Measurements from ENCODE around the gene IFITM10. TPM values are rescaled to one million over a fixed set of nuclear protein-coding genes. Genes with fewer than 3 reads are reported as not detected.

IFITM10 gene
- total and polyA plus RNA-seq, 2 experiments from 2014 or later: 0.89 to 1.4 TPM

- H3K9me3 ChIP-seq (ENCODE audit: low read depth): no peaks in the 10 kb centered on the region
- no peaks in the 10 kb centered on the region for H3K79me2 ChIP-seq
- 75% methylated on average over 11 of the region's 11 CpGs for WGBS (ENCODE audit: low lambda C conversion rate, missing lambda C conversion rate)
- H3K4me2 ChIP-seq: no peak overlapping the region
- H3K4me3 ChIP-seq: no peak overlapping the region
- no peak overlapping the region for H3K27ac ChIP-seq
- no peak overlapping the region for H2AFZ ChIP-seq
- TF ChIP-seq EZH2 (IDR thresholded peaks at IDR 0.05; ENCODE audit: borderline replicate concordance) (no peak), CTCF (IDR thresholded peaks at IDR 0.05; ENCODE audit: poor library complexity) (no peak), EZH2phosphoT487 (IDR thresholded peaks at IDR 0.05; ENCODE audit: low read depth, severe bottlenecking, unreplicated experiment) (no peak)
- H3K4me1 ChIP-seq (ENCODE audit: insufficient read depth): peaks cover 5% of the 10 kb centered on the region
- no peaks in the 10 kb centered on the region for H3K36me3 ChIP-seq (replicated peaks; ENCODE audit: insufficient read depth, low read depth)
- no peaks in the 10 kb centered on the region for H4K20me1 ChIP-seq (ENCODE audit: insufficient read depth, poor library complexity, severe bottlenecking)
- DNase-seq (ENCODE audit: low spot score): no peak
- no peaks in the 10 kb centered on the region for H3K27me3 ChIP-seq
- no peaks in the 10 kb centered on the region for H3K9me2 ChIP-seq (replicated peaks; ENCODE audit: insufficient read depth)
Measured at GRCh38 chr11:1727096-1727690, 23.2 kb downstream of the IFITM10 start.

GRCh38 chr11:1719781-1720180, 30.6 kb downstream of the IFITM10 start:
- 77% methylated on average over 8 of the region's 8 CpGs for WGBS (ENCODE audit: low lambda C conversion rate, missing lambda C conversion rate)
- H3K27ac ChIP-seq: no peak overlapping the region
- no peaks in the 10 kb centered on the region for H4K20me1 ChIP-seq (ENCODE audit: insufficient read depth, poor library complexity, severe bottlenecking)
- no peaks in the 10 kb centered on the region for H3K9me2 ChIP-seq (replicated peaks; ENCODE audit: insufficient read depth)
- no peaks in the 10 kb centered on the region for H3K79me2 ChIP-seq
- no peaks in the 10 kb centered on the region for H3K27me3 ChIP-seq
- no peaks in the 10 kb centered on the region for H3K4me1 ChIP-seq (ENCODE audit: insufficient read depth)
- H3K36me3 ChIP-seq (replicated peaks; ENCODE audit: insufficient read depth, low read depth): no peaks in the 10 kb centered on the region
- no peaks in the 10 kb centered on the region for H3K9me3 ChIP-seq (ENCODE audit: low read depth)
- TF ChIP-seq EZH2phosphoT487 (IDR thresholded peaks at IDR 0.05; ENCODE audit: low read depth, severe bottlenecking, unreplicated experiment): no peak
- no peak overlapping the region for H3K4me2 ChIP-seq
- DNase-seq (ENCODE audit: low spot score): no peak
- H2AFZ ChIP-seq: no peak overlapping the region
- H3K4me3 ChIP-seq: no peak overlapping the region

GRCh38 chr11:1718326-1718725, 32.1 kb downstream of the IFITM10 start:
- no peak for DNase-seq (ENCODE audit: low spot score)
- TF ChIP-seq EZH2phosphoT487 (IDR thresholded peaks at IDR 0.05; ENCODE audit: low read depth, severe bottlenecking, unreplicated experiment) (no peak), CTCF (IDR thresholded peaks at IDR 0.05; ENCODE audit: poor library complexity) (no peak), EZH2 (IDR thresholded peaks at IDR 0.05; ENCODE audit: borderline replicate concordance) (no peak)
- no peaks in the 10 kb centered on the region for H3K27me3 ChIP-seq
- H3K9me3 ChIP-seq (ENCODE audit: low read depth): no peaks in the 10 kb centered on the region
- H3K36me3 ChIP-seq (replicated peaks; ENCODE audit: insufficient read depth, low read depth): no peaks in the 10 kb centered on the region
- no peaks in the 10 kb centered on the region for H3K4me1 ChIP-seq (ENCODE audit: insufficient read depth)
- H3K4me3 ChIP-seq: no peak overlapping the region
- no peak overlapping the region for H3K27ac ChIP-seq
- H3K79me2 ChIP-seq: no peaks in the 10 kb centered on the region
- no peaks in the 10 kb centered on the region for H4K20me1 ChIP-seq (ENCODE audit: insufficient read depth, poor library complexity, severe bottlenecking)
- H3K9me2 ChIP-seq (replicated peaks; ENCODE audit: insufficient read depth): no peaks in the 10 kb centered on the region
- H2AFZ ChIP-seq: no peak overlapping the region
- H3K4me2 ChIP-seq: no peak overlapping the region
- WGBS (ENCODE audit: low lambda C conversion rate, missing lambda C conversion rate): 96% methylated on average over 15 of the region's 15 CpGs

- no peak for TF ChIP-seq EZH2phosphoT487 (IDR thresholded peaks at IDR 0.05; ENCODE audit: low read depth, severe bottlenecking, unreplicated experiment)
- TF ChIP-seq EZH2 (IDR thresholded peaks at IDR 0.05; ENCODE audit: borderline replicate concordance): no peak
- TF ChIP-seq CTCF (IDR thresholded peaks at IDR 0.05; ENCODE audit: poor library complexity): no peak
- no peaks in the 10 kb centered on the region for H4K20me1 ChIP-seq (ENCODE audit: insufficient read depth, poor library complexity, severe bottlenecking)
- no peaks in the 10 kb centered on the region for H3K9me3 ChIP-seq (ENCODE audit: low read depth)
- WGBS (ENCODE audit: low lambda C conversion rate, missing lambda C conversion rate): 91% methylated on average over 8 of the region's 8 CpGs
- H3K79me2 ChIP-seq: no peaks in the 10 kb centered on the region
- no peak for DNase-seq (ENCODE audit: low spot score)
- H3K9me2 ChIP-seq (replicated peaks; ENCODE audit: insufficient read depth): no peaks in the 10 kb centered on the region
- H3K4me1 ChIP-seq (ENCODE audit: insufficient read depth): no peaks in the 10 kb centered on the region
- H3K4me2 ChIP-seq: no peak overlapping the region
- H2AFZ ChIP-seq: no peak overlapping the region
- no peaks in the 10 kb centered on the region for H3K36me3 ChIP-seq (replicated peaks; ENCODE audit: insufficient read depth, low read depth)
- H3K27ac ChIP-seq: no peak overlapping the region
- no peaks in the 10 kb centered on the region for H3K27me3 ChIP-seq
- H3K4me3 ChIP-seq: no peak overlapping the region
Measured at GRCh38 chr11:1717745-1718144, 32.6 kb downstream of the IFITM10 start.
